HG02571 (cell line): ENCODE data around the gene KIRREL3.
A peak's percentile ranks its signal among the peaks of the same experiment; 100 is the strongest.

Source experiments
- ATAC-seq: cut with Tn5 transposase; IDR thresholded peaks from one replicate; pipeline ENCODE4 v1.9.1; 2021; ENCODE audit warnings: mild to moderate bottlenecking, moderate library complexity; ENCODE audit not compliant: unreplicated experiment

KIRREL3 gene

GRCh38 chr11:126997641-126998040, 2.9 kb downstream of the KIRREL3 start:
- no peak for ATAC-seq

DNA sequence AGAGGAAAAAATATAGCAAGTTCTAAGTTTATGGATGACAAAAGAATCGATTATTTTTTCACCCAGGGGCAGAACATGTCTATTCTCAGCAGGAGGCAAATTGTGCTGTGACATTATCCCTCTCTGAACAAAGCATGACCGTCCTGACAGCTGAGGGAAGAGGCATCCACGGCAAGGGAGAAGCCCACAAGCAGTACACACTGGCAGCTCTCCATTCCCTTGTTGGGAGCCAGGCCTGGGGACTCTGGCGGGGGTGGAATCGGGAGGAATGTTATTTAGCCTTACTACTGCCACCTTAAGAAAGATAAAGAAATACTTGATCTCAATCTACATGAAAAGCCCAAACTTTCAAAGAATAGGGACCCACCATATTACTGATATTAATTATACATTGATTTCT, 3.4 kb downstream of the KIRREL3 start:
- no peak for ATAC-seq

DNA sequence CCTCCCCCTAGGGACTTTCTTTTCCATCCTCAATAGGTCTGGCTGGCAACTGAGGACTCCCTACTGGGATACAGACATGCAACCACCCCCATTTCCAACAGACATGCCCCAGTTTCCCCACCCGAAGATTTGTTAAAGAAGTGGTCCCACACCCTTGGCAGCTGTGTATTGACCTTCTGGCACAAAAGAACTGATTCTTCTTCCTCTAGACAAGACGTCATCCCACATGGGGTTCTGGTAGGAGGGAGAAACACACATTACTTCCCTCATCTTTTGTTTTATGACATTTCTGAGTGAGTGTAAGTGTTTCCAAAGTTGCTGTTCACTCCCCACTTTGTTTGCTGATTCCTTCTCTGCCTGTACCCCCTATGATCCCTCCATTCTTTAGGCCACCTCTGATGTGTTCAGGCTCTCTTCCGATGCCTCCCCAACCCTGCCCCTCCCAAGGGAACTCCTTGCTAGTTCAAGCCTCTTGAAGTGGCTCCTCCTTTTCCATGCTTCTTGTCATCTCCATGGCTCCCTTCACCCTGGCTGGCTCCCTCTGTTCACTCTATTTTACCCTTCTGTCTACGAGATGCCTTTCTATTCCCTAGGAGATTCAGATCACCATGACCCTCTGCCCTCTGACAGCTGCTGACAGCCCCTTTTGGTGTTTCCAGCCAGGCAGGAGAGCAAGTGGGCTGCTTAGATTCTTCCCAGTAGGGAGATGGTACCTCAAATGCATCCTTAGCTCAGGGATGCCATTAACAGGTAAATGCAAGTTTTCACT, 4.3 kb downstream of the KIRREL3 start:
- ATAC-seq, result no peak

DNA sequence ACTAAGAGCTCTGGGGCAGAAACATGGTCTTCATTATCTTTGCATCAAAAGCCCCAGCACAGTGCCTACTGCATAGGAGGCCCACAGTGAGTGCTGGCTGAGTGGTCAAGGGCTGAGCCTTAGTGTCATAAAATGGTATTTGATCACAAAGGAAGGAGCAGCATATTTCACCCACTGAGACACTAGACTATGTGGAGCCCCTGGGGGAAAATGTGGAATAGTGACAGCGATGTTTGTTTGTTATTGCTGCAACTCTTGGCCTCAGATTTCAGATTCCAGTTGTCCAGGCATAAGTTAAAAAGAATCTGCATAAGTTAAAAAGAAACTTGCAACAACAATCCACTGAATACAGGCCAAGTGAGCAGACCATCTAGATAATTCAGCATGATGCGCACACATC, 7.0 kb downstream of the KIRREL3 start:
- ATAC-seq, result no peak

- no peak for ATAC-seq
Measured at GRCh38 chr11:126992804-126993111, 7.8 kb downstream of the KIRREL3 start.

DNA sequence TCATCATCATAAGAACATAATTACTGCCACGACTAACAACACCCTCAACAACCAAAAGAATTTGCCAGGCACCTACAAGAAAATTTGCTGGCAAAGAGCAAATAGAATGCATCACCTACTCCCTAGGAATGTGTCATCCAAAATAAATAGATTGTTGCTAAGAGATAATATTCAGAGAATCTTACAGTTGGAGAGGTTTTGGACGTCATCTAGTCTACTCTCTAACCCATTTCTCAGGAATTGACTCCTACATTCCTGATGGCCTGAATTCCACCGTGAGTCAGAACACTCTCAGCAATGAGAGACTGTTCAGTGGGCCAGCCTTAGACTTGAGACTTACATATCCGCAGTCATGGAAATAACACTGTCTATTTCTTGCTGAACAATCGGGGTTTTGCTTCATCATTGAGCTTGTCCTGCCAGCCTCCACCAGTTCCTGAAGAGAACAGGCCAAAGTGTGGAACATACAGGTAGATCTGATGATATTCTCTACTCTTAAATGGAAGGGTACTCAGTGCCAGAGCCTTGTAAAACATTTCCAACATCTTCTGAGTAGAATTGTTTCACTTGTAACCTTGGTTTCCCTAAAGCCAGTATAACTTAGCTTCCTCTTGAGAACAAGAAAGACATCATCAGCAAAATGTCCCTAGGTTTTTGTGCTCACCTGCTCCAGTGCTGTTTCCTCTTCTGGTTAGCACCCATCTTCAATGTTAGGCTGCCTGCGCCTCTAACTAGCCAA, 8.3 kb downstream of the KIRREL3 start:
- no peak for ATAC-seq

DNA sequence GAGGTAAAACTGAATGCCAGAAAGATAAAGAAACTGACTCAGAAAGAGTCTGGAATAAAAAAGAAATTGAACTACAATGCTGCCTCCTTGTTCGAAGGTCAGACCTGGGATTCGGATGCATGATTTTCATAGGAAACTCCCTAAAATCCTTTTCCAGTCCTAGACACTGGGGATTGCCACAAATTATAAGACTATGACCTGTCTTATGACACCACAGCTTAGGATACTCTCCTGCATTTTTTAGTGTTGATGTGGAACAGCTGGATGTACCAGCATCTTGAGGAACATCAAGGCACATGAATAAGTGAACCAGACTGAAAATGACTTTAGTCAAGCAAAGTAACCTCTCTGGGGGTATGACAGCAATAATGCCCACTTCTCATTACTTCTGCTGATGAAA, 9.0 kb downstream of the KIRREL3 start:
- no peak for ATAC-seq

DNA sequence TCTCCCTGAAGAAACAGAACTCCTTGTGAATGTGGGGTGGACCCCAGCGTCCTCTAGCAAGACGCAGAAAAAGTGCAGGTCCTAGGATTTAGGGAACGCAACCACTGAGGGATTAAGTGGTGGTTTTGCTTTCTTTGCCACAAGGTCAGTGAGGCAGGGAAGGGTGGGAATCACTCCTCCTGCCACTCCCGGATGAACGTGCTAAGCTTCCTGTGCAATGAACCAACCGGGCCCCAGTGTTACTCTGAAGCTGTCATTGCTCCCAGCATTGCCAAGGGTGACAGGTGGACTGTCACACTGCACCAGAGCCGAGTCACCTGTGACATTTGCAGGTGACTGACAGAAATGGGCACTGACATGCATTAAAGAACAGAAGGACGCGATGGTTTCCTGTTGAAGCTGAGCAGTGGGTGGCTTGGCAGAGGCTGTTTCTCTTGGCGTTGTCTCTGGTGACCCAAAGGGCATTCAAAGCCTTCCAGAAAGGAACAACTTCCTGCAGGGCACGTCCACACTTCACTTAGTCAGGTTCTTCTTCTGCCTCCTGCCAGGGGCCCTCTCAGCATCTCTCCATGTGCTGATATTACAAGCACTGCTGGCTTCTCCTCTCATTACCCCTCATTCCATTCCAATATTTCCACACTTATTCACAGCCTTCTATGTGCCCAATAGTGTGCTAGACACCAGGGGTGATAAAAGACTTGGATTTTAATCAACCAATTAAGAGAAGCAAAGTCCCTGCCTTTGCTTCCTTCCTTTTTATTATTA, 9.7 kb downstream of the KIRREL3 start:
- ATAC-seq, result no peak

DNA sequence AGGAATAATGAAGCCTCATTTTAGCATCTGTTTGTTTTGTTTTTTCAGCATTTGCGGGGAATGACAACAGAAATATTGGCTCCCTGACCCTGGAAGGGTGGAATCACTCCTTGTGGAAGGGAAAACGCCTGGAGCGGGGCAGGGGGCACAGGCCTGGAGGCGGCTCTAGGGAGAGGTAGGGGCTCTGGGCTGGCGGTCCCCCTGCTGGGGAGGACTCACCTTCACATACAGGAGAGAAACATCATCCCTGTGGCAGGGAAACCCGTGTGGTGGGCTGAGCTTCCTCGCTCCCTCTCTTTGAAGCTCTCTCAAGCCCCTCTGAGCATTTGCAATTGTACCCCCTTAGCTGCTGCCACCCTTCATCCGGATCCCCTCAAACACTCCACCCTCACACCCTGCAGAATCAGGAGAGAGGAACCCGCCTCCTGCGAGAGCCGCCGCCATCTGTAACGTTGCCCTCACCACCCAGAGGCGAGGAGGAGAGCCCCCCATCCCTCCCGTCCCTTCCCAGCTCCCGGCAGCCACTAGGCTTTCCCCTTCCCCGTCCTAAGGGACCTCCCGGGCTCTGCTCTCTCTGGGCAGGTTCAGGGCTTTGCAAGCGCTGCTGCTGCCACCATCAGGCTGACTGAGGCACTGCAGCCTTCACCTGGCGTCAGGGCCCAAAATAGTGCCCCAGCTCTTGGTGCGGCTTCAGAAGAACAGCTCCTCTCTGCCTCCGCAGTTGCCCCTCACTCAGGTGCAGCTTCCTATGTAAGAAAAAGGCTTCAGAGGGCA, 10.4 kb downstream of the KIRREL3 start:
- peak; percentile 80 for ATAC-seq

- no peak for ATAC-seq
Measured at GRCh38 chr11:126988655-126989054, 11.9 kb downstream of the KIRREL3 start.

- ATAC-seq, result no peak
Measured at GRCh38 chr11:126981635-126982034, 18.9 kb downstream of the KIRREL3 start.

- ATAC-seq, result no peak
Measured at GRCh38 chr11:126978911-126979310, 21.7 kb downstream of the KIRREL3 start.

GRCh38 chr11:126978165-126978564, 22.4 kb downstream of the KIRREL3 start:
- ATAC-seq, result no peak

- no peak for ATAC-seq
Measured at GRCh38 chr11:126973051-126973450, 27.5 kb downstream of the KIRREL3 start.

GRCh38 chr11:126971305-126971704, 29.3 kb downstream of the KIRREL3 start:
- ATAC-seq, result no peak

GRCh38 chr11:126969865-126970479, 30.6 kb downstream of the KIRREL3 start:
- no peak for ATAC-seq

GRCh38 chr11:126968915-126969314, 31.7 kb downstream of the KIRREL3 start:
- no peak for ATAC-seq

DNA sequence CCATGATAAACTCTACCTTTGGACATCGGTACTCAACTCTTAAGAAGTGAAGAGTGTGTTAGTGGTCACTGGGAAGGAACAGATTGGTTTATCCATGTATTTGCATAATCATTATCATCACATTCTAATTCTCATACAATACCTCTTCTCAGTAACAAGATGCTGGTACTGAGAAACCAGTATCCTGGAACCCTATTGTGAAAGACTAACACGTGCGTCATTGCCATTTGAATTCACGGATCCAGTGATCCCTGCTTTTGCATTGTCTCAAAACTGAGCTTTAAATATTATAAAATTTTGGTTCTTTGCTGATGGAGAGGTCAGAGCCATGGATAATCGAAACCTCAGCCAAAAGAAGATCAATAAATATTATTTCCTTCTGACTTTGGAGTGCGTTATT, 35.2 kb downstream of the KIRREL3 start:
- ATAC-seq, result no peak

DNA sequence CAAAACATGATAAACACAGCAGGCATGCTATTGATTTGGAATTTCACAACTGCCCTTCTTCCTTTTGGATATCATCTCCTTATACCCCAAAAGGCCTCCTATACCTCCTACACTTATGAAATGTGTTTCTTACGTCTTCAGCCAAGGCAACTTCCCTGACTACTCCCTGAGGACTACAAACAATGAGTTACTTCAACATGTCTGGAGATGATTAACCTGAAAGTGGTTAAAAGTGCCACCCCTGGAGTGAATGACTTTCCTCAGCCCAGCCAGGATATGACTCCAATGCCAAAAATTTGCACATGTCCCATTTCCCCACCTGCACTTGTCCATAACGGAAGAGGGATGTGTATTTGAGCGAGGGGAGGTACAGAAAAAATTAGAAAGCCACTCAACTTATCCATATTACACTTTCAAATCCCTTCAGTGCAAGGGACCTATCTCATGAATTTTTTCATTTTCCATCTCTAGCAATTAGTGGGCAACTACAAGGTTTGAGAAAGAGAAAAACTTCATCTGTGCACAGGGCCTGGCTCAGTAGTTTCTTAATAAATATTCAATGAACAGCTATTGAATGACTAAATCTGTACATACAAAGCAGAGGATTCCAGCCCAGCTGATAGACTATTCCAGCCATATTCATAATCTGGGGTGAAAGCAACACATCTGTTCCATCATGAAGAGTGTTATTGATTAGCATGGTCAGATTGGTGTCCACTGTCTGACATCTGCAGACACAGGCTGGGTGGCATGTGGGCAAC, 36.8 kb downstream of the KIRREL3 start:
- no peak for ATAC-seq

DNA sequence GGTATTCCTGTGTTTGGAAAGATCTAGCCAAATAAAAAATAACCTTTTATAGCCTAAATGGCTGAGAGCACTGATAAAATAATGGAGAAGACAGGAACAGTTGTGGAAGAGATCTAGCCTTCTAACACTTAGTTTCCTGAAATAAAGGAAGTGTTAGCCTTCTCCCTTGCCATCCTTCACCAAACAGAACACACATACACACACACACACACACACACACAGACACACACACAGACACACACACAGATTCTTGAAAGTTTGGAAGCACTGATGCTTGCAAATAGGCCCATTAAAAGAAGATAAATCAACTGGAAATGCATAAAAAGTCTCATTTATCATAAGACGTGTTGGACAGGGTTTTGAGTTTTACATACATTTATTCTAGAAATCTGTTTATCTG, 37.5 kb downstream of the KIRREL3 start:
- no peak for ATAC-seq
